Stimulated activated CD8-positive, alpha-beta memory T cell treated with anti-CD3 and anti-CD28 coated beads, Interleukin-7, amount 100 ng/mL, for 4 hours (primary cell): ENCODE data around the gene ABLIM2.

ENCODE experiments used
- DNase-seq, 2 donors: peaks; one replicate each; pipeline ENCODE4 v3.0.0-alpha.2; 2020; ENCODE audit warnings: low read depth in 2 of 2

ABLIM2 gene

DNA sequence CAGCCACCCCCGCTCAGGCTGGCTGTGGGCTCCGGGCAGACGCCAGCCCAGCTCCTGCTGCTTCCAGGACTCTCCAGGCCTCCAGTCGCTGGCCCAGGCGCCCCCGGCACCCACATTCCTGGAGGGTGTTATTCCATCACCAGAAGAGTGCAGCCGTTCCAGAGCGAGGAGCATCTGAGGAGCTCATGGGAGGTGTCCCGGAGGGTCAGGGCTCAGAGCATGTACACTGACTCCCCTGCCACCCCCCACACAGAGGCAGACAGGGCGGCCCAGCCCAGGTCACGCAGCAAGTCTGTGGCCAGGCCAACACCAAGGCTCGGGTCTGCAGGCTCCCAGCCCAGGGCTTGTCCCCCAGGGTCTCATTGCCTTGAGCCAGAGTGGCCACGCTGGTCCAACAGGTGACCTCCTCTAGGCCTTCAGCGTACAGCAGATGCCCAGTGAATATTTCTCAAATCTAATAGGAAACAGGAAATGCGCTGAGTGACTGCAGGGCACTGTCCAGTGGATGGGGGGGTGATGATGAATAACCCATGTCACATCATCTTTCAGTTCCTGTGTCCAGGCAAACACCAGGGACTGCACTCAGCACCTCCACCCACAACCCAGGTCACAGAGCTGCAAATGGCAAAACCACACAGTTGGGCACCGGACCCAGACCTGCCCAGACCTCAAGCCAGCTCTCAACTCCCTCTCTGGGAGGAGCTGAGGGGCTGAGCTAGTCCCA is 37.2 kb downstream of the ABLIM2 start:
- DNase-seq = no peak

DNA sequence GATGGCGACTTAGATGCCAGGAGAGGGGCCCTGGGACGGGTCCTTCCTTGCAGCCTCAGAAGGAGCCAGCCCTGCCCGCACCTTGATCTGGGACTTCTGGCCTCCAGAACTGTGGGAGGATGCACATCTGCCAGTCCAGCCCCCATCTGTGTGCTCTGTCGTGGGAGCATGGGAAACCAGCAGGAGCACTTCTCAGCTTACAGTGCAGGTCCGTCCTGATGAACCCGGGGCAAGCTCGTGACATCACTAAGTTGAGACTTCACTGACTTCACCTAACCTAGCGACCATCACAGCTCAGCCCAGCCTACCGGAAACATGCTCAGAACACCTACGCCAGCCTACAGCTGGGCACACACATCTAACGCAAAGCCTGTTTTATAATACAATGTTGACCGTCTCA is 38.1 kb downstream of the ABLIM2 start:
- no peak for DNase-seq

DNA sequence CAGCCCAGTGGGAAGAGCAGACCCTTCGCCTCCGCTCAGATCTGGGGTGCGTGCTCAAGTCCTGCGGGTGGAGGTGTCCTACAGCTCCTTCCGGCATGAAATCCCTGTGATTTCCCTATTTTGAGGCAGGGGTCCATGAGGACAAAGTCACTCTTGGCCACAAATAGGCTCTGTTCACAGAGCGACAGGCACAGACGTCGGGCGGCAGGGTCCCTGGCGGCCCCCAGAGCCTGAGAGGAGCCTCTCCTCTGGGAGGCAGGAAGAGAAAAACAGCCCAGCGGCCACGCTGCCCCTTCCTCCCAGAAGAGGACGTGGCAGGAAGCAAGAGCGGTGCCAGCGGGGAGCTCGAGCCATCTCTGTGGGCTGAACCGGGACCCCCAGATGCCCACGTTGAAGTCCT is 38.7 kb downstream of the ABLIM2 start:
- DNase-seq = no peak

- no peak for DNase-seq
These were observed 40.1 kb downstream of the ABLIM2 start for GRCh38 chr4:8118531-8118930.

GRCh38 chr4:8118035-8118434 is 40.6 kb downstream of the ABLIM2 start:
- no peak for DNase-seq

GRCh38 chr4:8117278-8117682 is 41.3 kb downstream of the ABLIM2 start:
- DNase-seq = no peak

- DNase-seq = no peak
These were observed 42.7 kb downstream of the ABLIM2 start for GRCh38 chr4:8115916-8116315.

DNA sequence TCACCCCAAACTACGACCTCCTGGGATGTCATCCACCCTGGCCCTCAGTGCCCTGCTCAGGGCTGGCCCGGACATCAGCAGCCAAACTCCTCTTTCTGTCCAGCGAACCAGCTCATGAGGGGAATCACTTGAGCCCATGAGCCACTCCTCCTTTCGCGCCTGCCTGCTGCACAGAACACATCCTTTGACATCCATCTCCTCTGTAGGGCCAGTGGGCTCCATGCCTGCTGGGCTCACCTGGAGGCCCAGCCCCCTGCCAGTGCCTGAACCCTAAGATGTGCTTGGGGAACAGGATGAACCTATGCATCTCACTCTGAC is 43.5 kb downstream of the ABLIM2 start:
- no peak for DNase-seq

DNA sequence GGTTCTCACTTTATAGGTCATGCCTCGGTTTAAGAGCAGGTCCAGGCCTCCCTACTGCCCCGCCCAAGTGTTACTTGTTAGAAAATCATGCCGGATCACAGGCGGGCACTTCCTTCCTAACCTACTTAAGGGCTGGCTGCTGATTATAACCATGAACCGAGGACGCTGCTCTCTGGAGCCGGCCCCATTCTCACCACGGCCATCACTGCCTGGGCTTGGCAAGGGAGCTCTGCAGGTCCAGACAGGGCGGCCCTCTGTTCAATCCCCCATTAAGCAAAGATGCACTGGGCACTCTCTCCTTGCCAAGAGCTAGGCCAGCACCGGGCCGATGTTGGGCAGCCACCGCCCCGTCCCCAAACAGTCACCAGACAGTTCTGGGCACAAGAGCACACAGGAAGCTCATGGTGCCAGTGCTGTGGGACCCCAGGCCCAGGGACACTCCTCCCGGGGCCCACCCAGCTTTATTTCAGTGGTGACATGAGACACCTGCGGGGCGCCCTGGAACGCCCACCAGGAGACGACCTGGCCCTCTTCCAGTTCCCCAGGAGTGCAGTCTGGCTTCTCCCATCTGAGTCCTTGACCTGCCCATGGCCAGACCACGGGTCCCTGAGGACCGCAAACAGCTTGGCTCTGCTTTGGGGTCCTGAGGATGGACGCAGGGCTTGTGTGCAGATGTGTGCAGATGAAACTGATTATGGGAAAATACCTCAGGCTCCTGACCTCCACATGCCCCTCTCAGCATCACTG is 44.0 kb downstream of the ABLIM2 start:
- no peak for DNase-seq

- no peak for DNase-seq
These were observed 44.8 kb downstream of the ABLIM2 start for GRCh38 chr4:8113611-8114377.

GRCh38 chr4:8112672-8113071 is 45.9 kb downstream of the ABLIM2 start:
- no peak for DNase-seq

- DNase-seq = no peak
These were observed 46.5 kb downstream of the ABLIM2 start for GRCh38 chr4:8112036-8112576.

- no peak for DNase-seq
These were observed 48.3 kb downstream of the ABLIM2 start for GRCh38 chr4:8110071-8110986.

DNA sequence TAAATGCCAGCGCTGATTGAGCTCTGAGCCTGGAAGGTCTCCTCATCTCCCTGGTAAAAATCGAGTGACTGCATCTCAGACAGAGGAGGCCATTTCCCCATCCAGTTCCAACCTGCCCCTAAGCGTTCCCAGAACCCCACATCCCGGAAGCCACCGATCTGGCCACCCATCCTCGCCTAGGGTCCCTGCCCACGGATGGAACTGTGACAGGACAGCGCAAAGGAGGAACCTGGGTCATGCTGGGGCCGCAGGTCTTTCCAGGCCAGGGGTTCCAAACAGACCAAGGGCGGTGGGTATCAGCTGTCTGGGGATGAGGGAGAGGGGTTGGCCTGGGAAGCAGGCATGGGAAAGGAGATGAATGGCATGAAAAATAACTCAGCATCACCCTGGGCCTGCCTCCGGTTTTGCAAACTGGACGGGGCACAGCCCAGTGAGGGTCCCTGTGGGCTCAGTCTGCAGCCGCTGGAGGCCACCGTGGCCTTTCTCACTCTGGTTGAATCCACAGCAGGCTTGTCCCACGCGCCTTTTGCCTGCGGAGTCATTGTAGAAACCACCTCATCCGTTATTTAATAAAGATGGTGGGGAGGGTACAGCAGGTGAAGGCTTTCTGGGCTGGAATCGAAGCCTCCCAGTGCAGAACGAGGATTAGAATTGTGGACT is 49.1 kb downstream of the ABLIM2 start:
- no peak for DNase-seq

- no peak for DNase-seq
These were observed 49.6 kb downstream of the ABLIM2 start for GRCh38 chr4:8108991-8109390.

DNA sequence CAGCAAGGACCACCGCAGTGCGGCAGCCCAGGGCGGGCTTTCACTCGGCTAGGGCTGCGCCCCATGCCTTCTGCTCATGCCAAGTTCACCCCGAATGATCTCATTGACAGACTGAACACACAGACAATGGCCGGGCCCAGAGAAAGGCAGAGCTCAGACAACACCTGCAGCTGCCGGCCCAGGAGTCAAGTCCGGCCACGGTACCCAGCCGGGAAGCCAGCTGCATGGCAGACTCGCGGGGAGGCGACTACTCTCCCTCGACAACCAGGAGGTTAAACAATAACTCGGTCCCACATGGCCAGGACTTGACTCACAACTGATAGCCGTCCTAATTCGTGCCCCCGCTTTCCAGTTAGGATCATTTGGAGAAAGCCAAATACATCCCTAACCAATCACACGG is 50.4 kb downstream of the ABLIM2 start:
- DNase-seq = no peak

DNA sequence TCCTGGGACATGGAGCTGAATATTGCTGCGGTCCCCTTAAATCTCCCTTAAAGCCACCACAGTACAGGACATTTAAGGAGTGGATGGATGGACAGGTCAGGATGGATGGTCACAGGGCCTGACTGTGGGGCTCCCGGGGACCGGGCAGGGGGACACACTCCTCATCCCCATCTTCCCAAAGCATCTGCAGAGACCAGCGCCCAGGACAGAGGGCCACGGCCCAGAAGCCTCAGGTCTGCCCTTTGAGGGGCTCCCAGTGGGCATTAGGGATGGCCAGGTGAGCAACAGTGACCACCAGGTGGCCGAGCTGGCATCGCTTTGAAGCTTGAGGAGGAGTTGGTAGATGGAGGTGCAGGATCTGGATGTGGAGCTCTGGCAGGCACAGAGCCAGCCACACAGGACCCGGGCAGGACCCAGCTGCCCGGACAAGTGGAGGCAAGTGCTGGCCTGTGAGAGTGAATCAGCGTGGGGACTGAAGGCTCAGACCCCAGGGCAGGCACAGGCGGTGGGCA is 51.4 kb downstream of the ABLIM2 start:
- no peak for DNase-seq

- no peak for DNase-seq
These were observed 52.1 kb downstream of the ABLIM2 start for GRCh38 chr4:8106451-8107025.

DNA sequence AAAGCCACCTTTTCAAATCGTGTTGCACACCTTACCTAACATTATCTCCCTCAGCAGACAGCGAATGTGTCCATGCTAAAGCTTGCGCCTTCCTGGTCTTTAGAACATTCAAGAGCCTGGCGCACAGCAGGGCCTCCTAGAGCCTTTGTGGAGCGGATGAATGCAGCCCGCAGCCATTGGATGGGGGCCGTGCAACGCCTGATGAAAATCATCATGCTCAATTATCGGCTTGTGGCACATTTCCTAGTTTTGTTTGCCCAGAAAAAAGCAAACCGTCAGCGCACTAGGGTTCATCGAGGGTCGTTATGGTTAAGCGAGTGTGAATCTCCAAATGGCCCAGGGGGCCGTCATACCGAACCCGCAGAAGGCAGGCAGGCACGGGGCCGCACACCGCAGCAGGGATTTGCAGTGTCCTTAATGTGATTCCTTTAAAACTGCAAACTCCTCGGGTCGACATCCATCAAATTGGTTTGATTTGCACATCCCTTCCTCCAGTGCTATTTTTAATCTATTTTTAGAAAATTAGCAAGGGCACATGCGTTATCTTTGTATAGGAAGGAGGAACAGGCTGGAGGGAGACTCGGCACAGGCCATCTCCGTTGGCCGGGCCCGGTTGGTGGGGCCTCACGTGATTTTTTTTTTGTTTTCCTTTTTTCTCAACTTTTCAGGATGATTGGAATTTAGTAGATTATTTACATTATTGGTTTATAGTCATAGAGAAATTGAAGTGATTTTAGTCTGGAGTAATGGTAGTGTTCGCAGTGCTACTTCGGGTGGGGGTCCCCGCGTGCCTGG is 53.1 kb downstream of the ABLIM2 start:
- DNase-seq = no peak
